Dendritic cell treated with granulocyte-macrophage colony-stimulating factor and Interleukin-4, amounts not matched to agents 40 ng/mL and 50 ng/mL, for 4 days (primary cell): ENCODE measurements around the gene RASGRF2.

Experiments used
- H3K27ac Mint-ChIP-seq: one replicate; pipeline ENCODE4 v1.8.0; 2022; ENCODE audit warnings: mild to moderate bottlenecking, mixed read lengths
- H3K27me3 Mint-ChIP-seq: one replicate; pipeline ENCODE4 v1.8.0; 2022; ENCODE audit warnings: mild to moderate bottlenecking, mixed read lengths
- H3K36me3 Mint-ChIP-seq: one replicate; pipeline ENCODE4 v1.8.0; 2022; ENCODE audit warnings: low read depth, mixed read lengths
- H3K4me1 Mint-ChIP-seq: one replicate; pipeline ENCODE4 v1.8.0; 2022; ENCODE audit warnings: low read depth, mixed read lengths
- H3K4me3 Mint-ChIP-seq: one replicate; pipeline ENCODE4 v1.8.0; 2022; ENCODE audit warnings: mild to moderate bottlenecking, moderate library complexity, mixed read lengths
- H3K9me3 Mint-ChIP-seq: one replicate; pipeline ENCODE4 v1.8.0; 2022; ENCODE audit warnings: mixed read lengths
- intact Hi-C: fragments of 100-400 bp; cut with micrococcal nuclease; formaldehyde crosslinking; loops from one replicate; pipeline ENCODE4 v1.15.0; 2022

The RASGRF2 gene

GRCh38 chr5:81145329-81145935 is 185.3 kb downstream of the RASGRF2 start:
- peaks cover 3% of the 10 kb centered on the region for H3K27me3 Mint-ChIP-seq
- H3K36me3 Mint-ChIP-seq, result no peaks in the 10 kb centered on the region
- no peaks in the 10 kb centered on the region for H3K9me3 Mint-ChIP-seq
- no peaks in the 10 kb centered on the region for H3K4me1 Mint-ChIP-seq
- no peak overlapping the region for H3K27ac Mint-ChIP-seq
- H3K4me3 Mint-ChIP-seq, result no peak overlapping the region
- intact Hi-C loops, result no loop called here

GRCh38 chr5:81146031-81146430 is 185.9 kb downstream of the RASGRF2 start:
- Mint-ChIP-seq H3K4me1 (no peaks in the 10 kb centered on the region), H3K27ac (no peak overlapping the region), H3K4me3 (no peak overlapping the region), H3K9me3 (no peaks in the 10 kb centered on the region), H3K27me3 (peaks cover 3% of the 10 kb centered on the region), H3K36me3 (no peaks in the 10 kb centered on the region)
- intact Hi-C loops, result no loop called here

- Mint-ChIP-seq H3K27ac (no peak overlapping the region), H3K4me1 (no peaks in the 10 kb centered on the region), H3K27me3 (peaks cover 3% of the 10 kb centered on the region), H3K9me3 (no peaks in the 10 kb centered on the region), H3K4me3 (no peak overlapping the region), H3K36me3 (no peaks in the 10 kb centered on the region)
- intact Hi-C loops, result no loop called here
Measured at GRCh38 chr5:81147011-81147885, 187.1 kb downstream of the RASGRF2 start.

GRCh38 chr5:81147886-81148571 is 187.9 kb downstream of the RASGRF2 start:
- no peak overlapping the region for H3K27ac Mint-ChIP-seq
- intact Hi-C loops, result no loop called here
- H3K36me3 Mint-ChIP-seq, result no peaks in the 10 kb centered on the region
- no peak overlapping the region for H3K4me3 Mint-ChIP-seq
- no peaks in the 10 kb centered on the region for H3K4me1 Mint-ChIP-seq
- no peaks in the 10 kb centered on the region for H3K9me3 Mint-ChIP-seq
- peaks cover 3% of the 10 kb centered on the region for H3K27me3 Mint-ChIP-seq

GRCh38 chr5:81151546-81151945 is 191.4 kb downstream of the RASGRF2 start:
- H3K27me3 Mint-ChIP-seq, result no peaks in the 10 kb centered on the region
- no peak overlapping the region for H3K4me3 Mint-ChIP-seq
- intact Hi-C loops, result no loop called here
- H3K9me3 Mint-ChIP-seq, result peaks cover 10% of the 10 kb centered on the region
- H3K4me1 Mint-ChIP-seq, result no peaks in the 10 kb centered on the region
- H3K36me3 Mint-ChIP-seq, result no peaks in the 10 kb centered on the region
- H3K27ac Mint-ChIP-seq, result no peak overlapping the region

GRCh38 chr5:81154725-81155124 is 194.6 kb downstream of the RASGRF2 start:
- Mint-ChIP-seq H3K9me3 (peaks cover 10% of the 10 kb centered on the region), H3K36me3 (no peaks in the 10 kb centered on the region), H3K4me3 (no peak overlapping the region), H3K27me3 (no peaks in the 10 kb centered on the region), H3K27ac (no peak overlapping the region), H3K4me1 (no peaks in the 10 kb centered on the region)
- intact Hi-C loops, result no loop called here

- no peaks in the 10 kb centered on the region for H3K36me3 Mint-ChIP-seq
- no peaks in the 10 kb centered on the region for H3K4me1 Mint-ChIP-seq
- no peak overlapping the region for H3K4me3 Mint-ChIP-seq
- no peaks in the 10 kb centered on the region for H3K27me3 Mint-ChIP-seq
- H3K9me3 Mint-ChIP-seq, result peaks cover 10% of the 10 kb centered on the region
- no peak overlapping the region for H3K27ac Mint-ChIP-seq
- intact Hi-C loops, result no loop called here
Measured at GRCh38 chr5:81156732-81157131, 196.6 kb downstream of the RASGRF2 start.

- Mint-ChIP-seq H3K4me1 (peaks cover 4% of the 10 kb centered on the region), H3K27me3 (no peaks in the 10 kb centered on the region), H3K4me3 (no peak overlapping the region), H3K36me3 (no peaks in the 10 kb centered on the region), H3K9me3 (no peaks in the 10 kb centered on the region), H3K27ac (no peak overlapping the region)
- intact Hi-C loops, result no loop called here
Measured at GRCh38 chr5:81161012-81161601, 200.9 kb downstream of the RASGRF2 start.

GRCh38 chr5:81162501-81162900 is 202.3 kb downstream of the RASGRF2 start:
- H3K4me3 Mint-ChIP-seq, result no peak overlapping the region
- intact Hi-C loops, result no loop called here
- no peaks in the 10 kb centered on the region for H3K27me3 Mint-ChIP-seq
- H3K9me3 Mint-ChIP-seq, result no peaks in the 10 kb centered on the region
- no peaks in the 10 kb centered on the region for H3K36me3 Mint-ChIP-seq
- no peak overlapping the region for H3K27ac Mint-ChIP-seq
- peaks cover 4% of the 10 kb centered on the region for H3K4me1 Mint-ChIP-seq

- no peaks in the 10 kb centered on the region for H3K36me3 Mint-ChIP-seq
- H3K27ac Mint-ChIP-seq, result no peak overlapping the region
- intact Hi-C loops, result no loop called here
- H3K4me3 Mint-ChIP-seq, result no peak overlapping the region
- H3K27me3 Mint-ChIP-seq, result no peaks in the 10 kb centered on the region
- H3K9me3 Mint-ChIP-seq, result no peaks in the 10 kb centered on the region
- peaks cover 4% of the 10 kb centered on the region for H3K4me1 Mint-ChIP-seq
Measured at GRCh38 chr5:81163651-81164050, 203.5 kb downstream of the RASGRF2 start.

GRCh38 chr5:81164476-81164875 is 204.3 kb downstream of the RASGRF2 start:
- Mint-ChIP-seq H3K4me3 (no peak overlapping the region), H3K4me1 (peaks cover 4% of the 10 kb centered on the region), H3K27ac (no peak overlapping the region), H3K27me3 (no peaks in the 10 kb centered on the region), H3K9me3 (no peaks in the 10 kb centered on the region), H3K36me3 (no peaks in the 10 kb centered on the region)
- intact Hi-C loops, result no loop called here

- Mint-ChIP-seq H3K27me3 (no peaks in the 10 kb centered on the region), H3K36me3 (no peaks in the 10 kb centered on the region), H3K4me1 (peaks cover 4% of the 10 kb centered on the region), H3K27ac (no peak overlapping the region), H3K4me3 (no peak overlapping the region), H3K9me3 (no peaks in the 10 kb centered on the region)
- intact Hi-C loops, result no loop called here
Measured at GRCh38 chr5:81164936-81165335, 204.8 kb downstream of the RASGRF2 start.

GRCh38 chr5:81165493-81166119 is 205.4 kb downstream of the RASGRF2 start:
- Mint-ChIP-seq H3K9me3 (no peaks in the 10 kb centered on the region), H3K27me3 (no peaks in the 10 kb centered on the region), H3K4me3 (no peak overlapping the region), H3K4me1 (peaks cover 4% of the 10 kb centered on the region), H3K27ac (no peak overlapping the region), H3K36me3 (no peaks in the 10 kb centered on the region)
- intact Hi-C loops, result no loop called here

GRCh38 chr5:81166430-81166829 is 206.3 kb downstream of the RASGRF2 start:
- Mint-ChIP-seq H3K4me1 (peaks cover 4% of the 10 kb centered on the region), H3K27me3 (no peaks in the 10 kb centered on the region), H3K4me3 (no peak overlapping the region), H3K9me3 (no peaks in the 10 kb centered on the region), H3K36me3 (no peaks in the 10 kb centered on the region), H3K27ac (no peak overlapping the region)
- intact Hi-C loops, result no loop called here
